Esophagus muscularis mucosa (tissue), 4 donors: Measurements from ENCODE around the gene TSPAN17. TPM values are rescaled to one million over a fixed set of nuclear protein-coding genes. Genes with fewer than 3 reads are reported as not detected.

Experiments used
- DNase-seq: peaks from one replicate; pipeline ENCODE4 v3.0.0-alpha.2; 2017; ENCODE audit errors: extremely low spot score
- H3K27ac ChIP-seq, 4 donors: fragments of 200-600 bp; sonication (generic); replicated peaks in 1 of 4; 1 replicate in 3 of 4; 2 replicates in 1 of 4; pipeline ENCODE4 v1.5.1; 2016 to 2019; ENCODE audit warnings: mild to moderate bottlenecking in 1 of 4
- H3K27me3 ChIP-seq, 4 donors: fragments of 200-600 bp; sonication (generic); one replicate each; pipeline versions ENCODE4 v1.5.1 to v1.6.0; 2016 to 2019
- H3K36me3 ChIP-seq, 4 donors: fragments of 200-600 bp; sonication (generic); one replicate each; pipeline ENCODE4 v1.5.1; 2016 to 2019
- H3K4me1 ChIP-seq, 4 donors: fragments of 200-600 bp; sonication (generic); one replicate each; pipeline ENCODE4 v1.5.1; 2016 to 2019
- H3K4me3 ChIP-seq, 4 donors: fragments of 200-600 bp; sonication (generic); 1 replicate in 2 of 4; 2 replicates in 2 of 4; pipeline ENCODE4 v1.5.1; 2016 to 2019; ENCODE audit warnings: mild to moderate bottlenecking in 4 of 4, moderate library complexity in 1 of 4
- H3K9me3 ChIP-seq, 4 donors: fragments of 200-600 bp; sonication (generic); 1 replicate in 3 of 4; 2 replicates in 1 of 4; pipeline ENCODE4 v1.5.1; 2016 to 2019
- EP300 ChIP-seq: sonication (generic); formaldehyde crosslinking; IDR thresholded peaks from one replicate; pipeline ENCODE4 v1.6.1; 2017; ENCODE audit warnings: antibody characterized with exemption
- POLR2A ChIP-seq: fragments of 450-650 bp; IDR thresholded peaks from one replicate; pipeline ENCODE4 v1.6.1; 2017; ENCODE audit warnings: antibody characterized with exemption, moderate library complexity, mild to moderate bottlenecking, low read depth
- POLR2AphosphoS5 ChIP-seq, 2 donors: sonication (generic); formaldehyde crosslinking; IDR thresholded peaks; one replicate each; pipeline ENCODE4 v1.6.1; 2017; ENCODE audit warnings: antibody characterized with exemption in 2 of 2
- WGBS: methylation state at CpG from one replicate; pipeline ENCODE4 v1.1.5; 2018; 5-methylcytosine and 5-hydroxymethylcytosine counted together
- intact Hi-C: fragments of 100-400 bp; cut with DNase I; formaldehyde crosslinking; loops from one replicate; pipeline ENCODE4 v1.15.1; 2023
- total RNA-seq, 4 donors: library from RNA; depleted of rRNA; stranded (reverse); fragments of >200 nt; gene quantifications; one replicate each; pipeline versions ENCODE4 v1.1.0 to v1.2.1, GENCODE V29; 2016
- TF ChIP-seq, protein P1 (sequence below), 3 experiments: fragments of 200-600 bp in 2 of 3; fragments of 450-650 bp in 1 of 3; sonication (generic) in 2 of 3; IDR thresholded peaks; one replicate each; pipeline ENCODE4 v1.5.1; 2017 to 2019; ENCODE audit warnings: antibody characterized with exemption in 3 of 3, mild to moderate bottlenecking in 2 of 3, moderate library complexity in 1 of 3

Gene TSPAN17
- total RNA-seq, 4 donors from 2014 or later = 8.3 to 18.6 (median 14.8) TPM

DNA sequence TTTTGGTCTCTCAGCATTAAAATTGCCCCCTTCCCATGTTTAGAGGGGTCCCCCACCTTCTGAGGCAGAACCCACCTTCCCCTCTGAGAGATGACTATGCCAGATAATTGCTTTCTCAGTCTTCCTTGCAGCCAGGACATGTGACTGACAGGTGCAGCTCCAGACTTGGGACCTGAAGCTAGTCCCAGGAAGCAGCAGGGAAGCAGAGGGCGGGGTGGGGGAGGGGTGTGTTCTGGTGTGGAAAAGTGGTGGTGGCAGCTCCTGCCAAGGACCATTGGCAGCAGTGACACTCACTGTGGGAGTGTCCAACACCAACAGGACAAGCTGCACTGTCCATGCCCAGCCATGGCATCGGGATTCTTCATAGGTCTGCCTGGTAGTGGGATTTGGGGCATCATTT is 14.5 kb upstream of the TSPAN17 start:
- peaks cover 0 to 60% (median 28%) of the 10 kb centered on the region in 4 donors for H3K27me3 ChIP-seq
- intact Hi-C loops = no loop called here
- WGBS = 75% methylated on average over 1 of the region's 2 CpGs

DNA sequence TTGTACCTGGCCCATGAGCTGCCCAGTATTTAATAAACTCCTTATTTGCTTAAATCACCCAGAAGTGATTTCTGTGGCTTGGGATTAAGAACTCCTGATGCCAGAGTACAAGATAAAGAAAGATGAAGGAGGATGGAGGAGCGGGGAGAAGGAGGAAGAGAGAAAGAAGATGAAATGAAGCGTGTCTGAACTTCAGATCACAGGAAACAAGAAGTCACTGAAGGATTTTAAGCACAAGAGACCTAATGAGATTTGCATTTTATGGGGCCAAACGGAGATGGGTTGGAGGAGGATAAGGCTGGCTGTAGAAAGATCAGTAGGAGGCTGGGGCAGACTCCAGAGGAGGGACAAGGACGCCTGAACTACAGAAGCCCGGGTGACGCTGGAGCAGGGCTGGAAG is 13.7 kb upstream of the TSPAN17 start:
- DNase-seq = no peak
- Histone ChIP-seq H3K4me1 (peaks cover 12 to 21% (median 19%) of the 10 kb centered on the region in 4 donors), H3K36me3 (no peaks in the 10 kb centered on the region), H3K27ac (no peak overlapping the region), H3K4me3 (no peak overlapping the region), H3K27me3 (peaks cover 0 to 52% (median 21%) of the 10 kb centered on the region in 4 donors), H3K9me3 (peaks cover 0 to 2% (median 0%) of the 10 kb centered on the region in 4 donors)
- 25% methylated on average over 6 of the region's 6 CpGs for WGBS
- intact Hi-C loops = no loop called here
- TF ChIP-seq EP300 = no peak
- TF ChIP-seq POLR2AphosphoS5 (IDR thresholded peaks at IDR 0.05) = no peak
- TF ChIP-seq, protein P1, sequence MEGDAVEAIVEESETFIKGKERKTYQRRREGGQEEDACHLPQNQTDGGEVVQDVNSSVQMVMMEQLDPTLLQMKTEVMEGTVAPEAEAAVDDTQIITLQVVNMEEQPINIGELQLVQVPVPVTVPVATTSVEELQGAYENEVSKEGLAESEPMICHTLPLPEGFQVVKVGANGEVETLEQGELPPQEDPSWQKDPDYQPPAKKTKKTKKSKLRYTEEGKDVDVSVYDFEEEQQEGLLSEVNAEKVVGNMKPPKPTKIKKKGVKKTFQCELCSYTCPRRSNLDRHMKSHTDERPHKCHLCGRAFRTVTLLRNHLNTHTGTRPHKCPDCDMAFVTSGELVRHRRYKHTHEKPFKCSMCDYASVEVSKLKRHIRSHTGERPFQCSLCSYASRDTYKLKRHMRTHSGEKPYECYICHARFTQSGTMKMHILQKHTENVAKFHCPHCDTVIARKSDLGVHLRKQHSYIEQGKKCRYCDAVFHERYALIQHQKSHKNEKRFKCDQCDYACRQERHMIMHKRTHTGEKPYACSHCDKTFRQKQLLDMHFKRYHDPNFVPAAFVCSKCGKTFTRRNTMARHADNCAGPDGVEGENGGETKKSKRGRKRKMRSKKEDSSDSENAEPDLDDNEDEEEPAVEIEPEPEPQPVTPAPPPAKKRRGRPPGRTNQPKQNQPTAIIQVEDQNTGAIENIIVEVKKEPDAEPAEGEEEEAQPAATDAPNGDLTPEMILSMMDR (IDR thresholded peaks at IDR 0.05) = no peak
- TF ChIP-seq POLR2A = no peak

More for the DNA sequence above, 14.5 kb upstream of the TSPAN17 start:
- no peaks in the 10 kb centered on the region for H3K36me3 ChIP-seq
- no peak for DNase-seq
- H3K4me1 ChIP-seq = peaks cover 12 to 21% (median 19%) of the 10 kb centered on the region in 4 donors
- H3K9me3 ChIP-seq = peaks cover 0 to 2% (median 0%) of the 10 kb centered on the region in 4 donors
- no peak overlapping the region for H3K27ac ChIP-seq
- TF ChIP-seq POLR2A = no peak
- TF ChIP-seq POLR2AphosphoS5 (IDR thresholded peaks at IDR 0.05) = no peak
- TF ChIP-seq EP300 = no peak
- TF ChIP-seq, protein P1 (IDR thresholded peaks at IDR 0.05) = no peak
- H3K4me3 ChIP-seq = no peak overlapping the region

DNA sequence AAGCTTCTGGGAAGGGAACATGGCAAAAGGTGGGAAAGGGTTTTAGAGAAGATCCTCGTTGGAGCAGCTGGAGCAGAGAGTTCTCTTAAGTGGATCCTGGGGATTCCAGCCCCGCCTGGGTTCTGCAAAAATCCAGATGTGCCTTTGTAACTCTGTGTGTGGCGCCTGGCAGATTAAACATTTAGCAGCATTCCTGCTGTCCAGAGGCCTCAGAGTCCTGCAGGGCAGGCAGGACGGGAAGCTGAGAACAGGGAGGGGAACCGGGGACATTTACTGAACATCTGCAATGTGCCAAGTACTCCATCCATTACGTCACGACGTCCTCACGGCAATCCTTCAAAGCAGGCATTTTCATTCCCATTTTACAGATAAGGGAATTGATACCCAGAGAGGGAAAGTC is 10.9 kb upstream of the TSPAN17 start:
- 63% methylated on average over 8 of the region's 9 CpGs for WGBS
- Histone ChIP-seq H3K9me3 (peaks cover 0 to 2% (median 0%) of the 10 kb centered on the region in 4 donors), H3K27me3 (peaks cover 0 to 23% (median 0%) of the 10 kb centered on the region in 4 donors), H3K4me3 (no peak overlapping the region), H3K4me1 (no peaks in the 10 kb centered on the region), H3K27ac (no peak overlapping the region), H3K36me3 (no peaks in the 10 kb centered on the region)
- DNase-seq = no peak
- no peak for TF ChIP-seq POLR2AphosphoS5 (IDR thresholded peaks at IDR 0.05)
- TF ChIP-seq, protein P1 (IDR thresholded peaks at IDR 0.05) = no peak
- no peak for TF ChIP-seq EP300
- TF ChIP-seq POLR2A = no peak
- intact Hi-C loops = no loop called here

DNA sequence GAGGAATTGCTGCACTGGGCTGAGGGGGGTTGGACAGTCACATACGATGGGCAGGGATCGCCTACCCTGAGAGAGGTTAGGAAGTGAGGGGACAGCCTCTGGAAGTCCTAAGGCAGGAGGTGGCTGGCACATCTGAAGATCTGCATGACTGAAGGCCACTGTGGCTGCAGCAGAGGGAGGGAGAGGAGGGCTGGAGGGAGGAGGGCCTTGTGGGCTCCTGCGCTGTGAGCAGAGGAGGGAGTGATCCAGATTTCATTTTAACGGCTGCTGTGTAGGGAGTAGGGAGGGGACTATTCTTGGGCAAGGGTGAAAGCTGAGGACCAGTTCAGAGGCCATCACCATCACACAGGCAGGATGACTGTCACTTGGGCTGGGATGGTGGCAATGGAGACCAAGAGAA is 9.7 kb upstream of the TSPAN17 start:
- no peak overlapping the region for H3K4me3 ChIP-seq
- H3K9me3 ChIP-seq = peaks cover 0 to 2% (median 0%) of the 10 kb centered on the region in 4 donors
- no peaks in the 10 kb centered on the region for H3K4me1 ChIP-seq
- peaks cover 0 to 12% (median 0%) of the 10 kb centered on the region in 4 donors for H3K27me3 ChIP-seq
- TF ChIP-seq POLR2A (no peak), POLR2AphosphoS5 (IDR thresholded peaks at IDR 0.05) (no peak), EP300 (no peak)
- TF ChIP-seq, protein P1 (IDR thresholded peaks at IDR 0.05) = no peak
- DNase-seq = no peak
- intact Hi-C loops = no loop called here
- no peaks in the 10 kb centered on the region for H3K36me3 ChIP-seq
- WGBS = 68% methylated on average over 4 of the region's 4 CpGs
- no peak overlapping the region for H3K27ac ChIP-seq

DNA sequence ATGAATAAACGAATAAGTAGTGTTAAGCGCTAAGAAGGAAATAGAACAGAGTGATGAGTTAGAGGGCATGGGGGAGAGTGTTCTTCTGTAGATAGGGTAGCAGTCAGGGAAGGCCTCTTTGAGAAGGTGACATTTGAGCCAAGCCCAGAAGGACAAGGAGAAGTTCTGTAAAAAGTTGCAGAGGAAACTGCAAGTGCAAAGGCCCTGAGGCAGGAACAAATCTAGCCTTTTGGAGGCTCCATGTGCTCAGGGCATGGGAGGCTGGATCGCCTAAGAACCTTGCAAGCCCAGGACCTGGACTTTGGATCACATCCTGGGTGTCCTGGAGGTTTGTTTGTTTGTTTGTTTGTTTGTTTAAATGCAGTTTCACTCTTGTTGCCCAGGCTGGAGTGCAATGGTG is 8.8 kb upstream of the TSPAN17 start:
- Histone ChIP-seq H3K9me3 (peaks cover 0 to 2% (median 0%) of the 10 kb centered on the region in 4 donors), H3K4me1 (no peaks in the 10 kb centered on the region), H3K4me3 (no peak overlapping the region), H3K27me3 (peaks cover 0 to 3% (median 0%) of the 10 kb centered on the region in 4 donors), H3K36me3 (no peaks in the 10 kb centered on the region), H3K27ac (no peak overlapping the region)
- intact Hi-C loops = no loop called here
- WGBS = 93% methylated on average over 3 of the region's 3 CpGs
- DNase-seq = no peak
- TF ChIP-seq POLR2A (no peak), POLR2AphosphoS5 (IDR thresholded peaks at IDR 0.05) (no peak), EP300 (no peak)
- TF ChIP-seq, protein P1 (IDR thresholded peaks at IDR 0.05) = no peak
